Mucosa of descending colon (tissue), 3 donors: ENCODE data around the gene VAT1L. TPM values are rescaled to one million over a fixed set of nuclear protein-coding genes. Genes with fewer than 3 reads are reported as not detected.

Experiments
- ATAC-seq: fragments of 200-7000 bp; cut with Tn5 transposase; one replicate; pipeline ENCODE4 v1.9.1; 2020; ENCODE audit warnings: mild to moderate bottlenecking, moderate library complexity
- DNase-seq, 3 donors: peaks; one replicate each; pipeline ENCODE4 v3.0.0-alpha.2; 2020
- H3K36me3 ChIP-seq: fragments of 200-600 bp; one replicate; pipeline ENCODE4 v1.8.0; 2021; ENCODE audit warnings: low read depth, mild to moderate bottlenecking
- H3K4me1 ChIP-seq: fragments of 200-600 bp; one replicate; pipeline ENCODE4 v1.8.0; 2021; ENCODE audit warnings: low read depth, mild to moderate bottlenecking
- H3K4me3 ChIP-seq: fragments of 200-600 bp; one replicate; pipeline ENCODE4 v1.8.0; 2021; ENCODE audit warnings: mild to moderate bottlenecking
- H3K9me3 ChIP-seq: fragments of 200-600 bp; one replicate; pipeline ENCODE4 v1.8.0; 2021; ENCODE audit warnings: mild to moderate bottlenecking
- CTCF ChIP-seq: fragments of 200-600 bp; IDR thresholded peaks from one replicate; pipeline ENCODE4 v1.8.0; 2022; ENCODE audit warnings: antibody characterized with exemption, mild to moderate bottlenecking
- intact Hi-C, 2 donors: fragments of 100-400 bp; cut with DNase I in 1 of 2; cut with micrococcal nuclease in 1 of 2; formaldehyde crosslinking; loops; one replicate each; pipeline versions ENCODE4 v1.11.0 to v1.11.1; 2022; cut with DNase I, micrococcal nuclease
- total RNA-seq, 3 donors: library from RNA; stranded (reverse); fragmentation: NEBNext Ultra II Directional in 2 of 3; extraction: Animal tissue kit (Norgen Biotek cat#: 25700) in 2 of 3; gene quantifications; one replicate each; pipeline versions ENCODE4 v1.2.1 to v1.2.4, GENCODE V29; 2021 to 2023
- donor health status: DM: no; HTN: no; CAD: no; lungs with moderate emphysema.
- donor health status: DM: no; HTN: no; CAD: no.
- donor health status: DM: no; HTN: yes; CAD: no.

The VAT1L gene
- total RNA-seq, 3 donors from 2014 or later, result 0.84 to 8.7 (median 0.84) TPM

GRCh38 chr16:77896415-77897128, 108.2 kb downstream of the VAT1L start:
- intact Hi-C loops, result no loop called here
- no peak for TF ChIP-seq CTCF
- no peak for DNase-seq

GRCh38 chr16:77897129-77897437, 108.7 kb downstream of the VAT1L start:
- no peak for TF ChIP-seq CTCF
- no peak overlapping the region for H3K4me3 ChIP-seq
- ATAC-seq (peak; percentile 27), DNase-seq (no peak)
- intact Hi-C loops, result no loop called here
- no peaks in the 10 kb centered on the region for H3K9me3 ChIP-seq
- H3K36me3 ChIP-seq, result no peaks in the 10 kb centered on the region
- peaks cover 2% of the 10 kb centered on the region for H3K4me1 ChIP-seq

More at GRCh38 chr16:77896415-77897128, 108.2 kb downstream of the VAT1L start:
- peaks cover 2% of the 10 kb centered on the region for H3K4me1 ChIP-seq
- no peaks in the 10 kb centered on the region for H3K9me3 ChIP-seq
- no peaks in the 10 kb centered on the region for H3K36me3 ChIP-seq
- no peak overlapping the region for H3K4me3 ChIP-seq
- ATAC-seq, result no peak

GRCh38 chr16:77897831-77898605, 109.7 kb downstream of the VAT1L start:
- Histone ChIP-seq H3K36me3 (no peaks in the 10 kb centered on the region), H3K4me3 (no peak overlapping the region), H3K9me3 (no peaks in the 10 kb centered on the region), H3K4me1 (peaks cover 2% of the 10 kb centered on the region)
- TF ChIP-seq CTCF, result no peak
- intact Hi-C loops, result no loop called here
- ATAC-seq (no peak), DNase-seq (no peak)

GRCh38 chr16:77898671-77899211, 110.4 kb downstream of the VAT1L start:
- intact Hi-C loops, result no loop called here
- Histone ChIP-seq H3K4me1 (peaks cover 2% of the 10 kb centered on the region), H3K9me3 (no peaks in the 10 kb centered on the region), H3K36me3 (no peaks in the 10 kb centered on the region), H3K4me3 (no peak overlapping the region)
- DNase-seq (no peak), ATAC-seq (peak; percentile 32)
- TF ChIP-seq CTCF, result no peak

GRCh38 chr16:77899416-77899815, 111.1 kb downstream of the VAT1L start:
- Histone ChIP-seq H3K4me3 (no peak overlapping the region), H3K9me3 (no peaks in the 10 kb centered on the region), H3K4me1 (peaks cover 2% of the 10 kb centered on the region), H3K36me3 (no peaks in the 10 kb centered on the region)
- intact Hi-C loops, result no loop called here
- DNase-seq, result no peak
- no peak for TF ChIP-seq CTCF
- no peak for ATAC-seq
